ENCODE measurements around the gene SPATA6.
"Not testable (repeated sequence)": the region's sequence is repeated elsewhere in the genome, so short reads cannot be mapped to it uniquely, and the experiment has no call there.

The SPATA6 gene

DNA sequence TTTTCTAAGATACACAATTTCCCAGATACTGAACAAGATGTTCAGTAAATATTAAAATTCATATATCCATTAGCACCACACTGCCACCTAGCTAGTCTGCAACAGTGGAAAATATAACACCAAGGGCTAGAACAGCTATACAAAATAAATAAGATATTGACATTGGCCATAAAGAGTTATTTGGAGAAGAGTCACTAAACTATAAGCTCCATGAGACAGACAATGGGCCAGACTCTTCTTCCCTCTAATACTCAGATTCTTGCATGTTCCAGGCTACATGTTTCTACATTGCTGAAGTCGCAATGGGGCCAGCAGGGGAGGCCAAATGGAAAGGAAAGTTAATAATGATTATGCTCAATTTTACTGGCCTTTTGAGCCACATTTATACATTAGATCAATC is 21.5 kb downstream of the SPATA6 start:
- DNase-seq = no peak

DNA sequence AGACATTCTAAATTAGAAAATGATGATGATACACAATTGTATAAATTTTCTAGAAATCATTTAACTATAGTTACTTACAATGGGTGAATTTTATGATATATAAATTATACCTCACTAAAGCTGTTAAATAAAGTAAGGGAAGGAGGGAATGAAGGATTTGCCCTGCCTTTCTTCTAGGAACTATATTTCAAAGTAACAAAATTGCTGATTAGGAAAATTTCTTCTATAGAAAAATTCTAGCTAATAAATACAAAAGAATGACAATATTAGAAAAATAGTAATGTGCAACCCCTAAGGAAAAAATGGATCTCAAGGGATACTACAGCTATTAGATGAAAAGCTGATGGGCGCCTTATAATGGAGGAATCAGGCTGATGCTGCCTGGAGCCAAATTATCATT is 23.1 kb downstream of the SPATA6 start:
- DNase-seq = no peak

GRCh38 chr1:48444186-48444585 is 27.8 kb downstream of the SPATA6 start:
- not testable (repeated sequence) for DNase-seq

GRCh38 chr1:48442864-48443619 is 29.0 kb downstream of the SPATA6 start:
- no peak for DNase-seq

DNA sequence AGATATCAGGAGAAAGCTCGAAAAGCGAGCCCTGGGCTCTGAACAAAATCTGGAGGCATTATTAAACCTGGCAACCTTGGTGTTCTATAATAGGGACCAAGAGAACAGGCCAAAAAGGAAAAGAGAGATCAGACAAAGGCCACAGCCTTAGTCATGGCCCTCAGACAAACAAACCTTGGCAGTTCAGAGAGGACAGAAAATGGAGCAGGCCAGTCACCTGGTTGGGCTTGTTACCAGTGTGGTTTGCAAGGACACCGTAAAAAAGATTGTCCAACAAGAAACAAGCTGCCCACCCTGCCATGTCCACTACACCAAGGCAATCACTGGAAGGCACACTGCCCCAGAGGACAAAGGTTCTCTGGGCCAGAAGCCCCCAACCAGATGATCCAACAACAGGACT is 31.2 kb downstream of the SPATA6 start:
- DNase-seq = not testable (repeated sequence)

DNA sequence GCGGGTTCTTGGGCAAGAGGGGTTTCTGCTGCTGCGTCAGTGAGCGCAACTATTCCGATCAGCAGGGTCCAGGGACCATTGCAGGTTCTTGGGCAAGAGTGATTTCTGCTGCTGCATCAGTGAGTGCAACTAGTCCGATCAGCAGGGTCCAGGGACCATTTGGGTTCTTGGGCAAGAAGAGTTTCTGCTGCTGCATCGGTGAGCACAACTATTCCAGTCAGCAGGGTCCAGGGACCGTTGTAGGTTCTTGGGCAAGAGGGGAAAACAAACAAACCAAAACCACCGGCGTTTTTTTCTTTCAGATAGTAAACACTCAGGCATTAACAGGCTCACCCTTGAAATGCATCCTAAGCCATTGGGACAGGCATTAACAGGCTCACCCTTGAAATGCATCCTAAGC is 32.6 kb downstream of the SPATA6 start:
- no peak for DNase-seq

- not testable (repeated sequence) for DNase-seq
Observed at GRCh38 chr1:48437379-48437778, 34.6 kb downstream of the SPATA6 start.

GRCh38 chr1:48435312-48436002 is 36.5 kb downstream of the SPATA6 start:
- DNase-seq = not testable (repeated sequence)

GRCh38 chr1:48430832-48431231 is 41.2 kb downstream of the SPATA6 start:
- no peak for DNase-seq

GRCh38 chr1:48422009-48422408 is 50.0 kb downstream of the SPATA6 start:
- no peak for DNase-seq

- no peak for DNase-seq
Observed at GRCh38 chr1:48418742-48419141, 53.3 kb downstream of the SPATA6 start.

DNA sequence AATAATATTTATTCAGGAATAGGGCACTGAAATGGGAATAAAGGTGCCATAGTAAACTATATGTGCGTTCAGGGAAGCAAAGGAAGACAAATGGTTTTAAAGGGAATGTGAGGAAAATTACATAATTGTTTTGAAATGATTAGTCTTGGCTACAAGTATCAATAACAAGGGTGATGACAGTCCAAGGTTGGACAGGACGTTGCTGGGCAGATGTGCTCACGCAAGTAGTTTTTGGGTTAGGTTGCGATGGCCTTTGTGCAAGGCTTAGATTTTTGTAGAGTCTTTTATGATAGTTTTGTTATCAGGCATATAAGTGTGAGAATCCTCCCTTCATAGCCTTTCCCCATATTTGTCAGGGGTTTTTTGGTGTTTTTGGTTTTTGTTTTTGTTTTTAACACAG is 57.0 kb downstream of the SPATA6 start:
- DNase-seq = no peak

DNA sequence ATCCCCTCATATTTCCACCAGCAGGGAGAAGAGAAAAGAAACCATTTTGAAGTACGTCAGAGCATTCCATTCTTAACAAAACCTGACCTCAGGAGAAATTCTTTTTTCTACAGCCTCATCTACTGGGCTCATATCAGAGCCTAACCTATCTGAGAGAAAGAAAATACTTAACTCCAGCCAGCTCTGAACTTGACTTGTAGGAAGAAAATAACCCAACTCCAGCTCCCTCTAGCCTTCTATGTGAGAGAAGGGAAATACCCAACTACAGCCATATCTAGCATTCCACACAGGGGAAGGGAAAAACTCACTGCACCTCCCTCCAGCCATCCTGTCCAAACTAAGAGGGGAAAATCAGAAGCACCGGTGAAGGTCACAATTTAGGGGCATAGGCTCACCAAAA is 57.7 kb downstream of the SPATA6 start:
- no peak for DNase-seq

GRCh38 chr1:48405940-48406339 is 66.1 kb downstream of the SPATA6 start:
- no peak for DNase-seq

- DNase-seq = no peak
Observed at GRCh38 chr1:48405400-48405799, 66.6 kb downstream of the SPATA6 start.

DNA sequence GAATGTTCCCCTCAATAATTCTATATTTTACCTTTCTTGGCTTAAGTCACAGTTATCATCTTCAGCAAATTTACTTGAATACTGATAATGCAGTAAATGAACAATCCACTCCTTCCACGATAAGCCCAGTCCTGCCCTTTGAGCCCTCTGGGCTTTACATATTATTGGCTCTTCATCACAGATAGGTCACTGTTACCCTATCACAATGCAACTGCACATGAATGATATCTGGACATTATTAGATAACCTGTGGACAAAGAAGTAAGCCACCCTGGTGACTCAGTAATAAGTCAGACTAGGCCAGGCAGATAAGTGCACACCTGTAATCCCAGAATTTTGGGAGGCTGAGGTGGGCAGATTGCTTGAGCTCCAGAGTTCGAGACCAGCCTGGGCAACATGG is 69.4 kb downstream of the SPATA6 start:
- DNase-seq = no peak

GRCh38 chr1:48396208-48396607 is 75.8 kb downstream of the SPATA6 start:
- DNase-seq = no peak

DNA sequence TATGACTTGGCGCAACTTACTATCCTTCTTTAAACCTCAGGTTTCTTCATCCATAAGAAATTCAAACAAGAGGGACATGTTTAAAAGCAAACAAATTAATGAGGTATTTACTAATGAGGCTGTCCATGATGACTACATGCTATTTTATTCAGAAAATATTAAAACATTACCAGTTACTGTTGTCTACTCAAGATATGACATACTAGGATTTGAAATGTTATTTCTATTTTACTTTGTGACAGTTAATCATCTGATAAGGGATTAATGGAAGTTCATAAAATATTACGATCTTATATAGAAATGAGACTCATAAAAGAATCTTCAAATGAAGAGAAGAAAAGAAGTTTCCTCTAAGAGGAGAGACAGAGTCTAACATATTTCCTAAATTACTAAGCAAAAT is 80.1 kb downstream of the SPATA6 start:
- no peak for DNase-seq

DNA sequence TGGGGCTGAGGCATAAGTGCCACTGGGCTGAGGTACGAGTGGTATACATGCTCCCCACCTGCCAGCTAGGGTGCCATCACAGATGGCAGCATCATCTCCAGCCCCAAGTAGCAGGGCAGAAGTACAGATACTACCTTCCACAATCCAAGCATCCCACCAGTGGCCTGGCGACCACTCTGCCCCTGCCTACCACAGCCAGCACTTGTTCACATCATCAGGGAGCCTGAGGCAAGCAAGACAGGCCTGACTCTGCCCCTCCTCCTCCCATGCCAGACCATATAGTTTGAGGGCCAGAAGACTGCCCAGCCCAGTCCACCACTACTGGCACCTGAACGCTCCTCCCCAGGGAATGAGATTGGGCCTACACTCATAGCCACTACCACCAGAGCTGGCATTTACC is 84.6 kb downstream of the SPATA6 start:
- DNase-seq = no peak

DNA sequence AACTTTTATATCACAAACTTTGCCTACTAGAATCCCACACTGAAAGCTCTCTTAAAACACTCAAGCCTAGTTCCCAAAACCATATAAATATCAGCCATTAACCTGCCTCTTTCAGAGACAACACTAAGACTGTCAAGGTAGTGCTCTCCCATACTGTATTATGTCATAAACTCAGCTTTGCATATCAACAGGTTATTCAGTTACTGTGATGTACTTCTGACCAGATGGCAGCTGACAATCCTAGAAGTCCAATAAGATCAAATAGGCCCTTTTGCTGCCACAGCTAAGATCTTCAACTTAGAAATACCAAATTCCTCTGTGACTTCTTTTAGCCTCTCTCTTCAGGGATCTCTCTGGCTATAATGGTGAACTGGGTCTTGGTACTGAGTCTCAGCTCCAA is 97.2 kb downstream of the SPATA6 start:
- DNase-seq = no peak

GRCh38 chr1:48371598-48371997 is 100.4 kb downstream of the SPATA6 start:
- no peak for DNase-seq

- no peak for DNase-seq
Observed at GRCh38 chr1:48362901-48363300, 109.1 kb downstream of the SPATA6 start.

DNA sequence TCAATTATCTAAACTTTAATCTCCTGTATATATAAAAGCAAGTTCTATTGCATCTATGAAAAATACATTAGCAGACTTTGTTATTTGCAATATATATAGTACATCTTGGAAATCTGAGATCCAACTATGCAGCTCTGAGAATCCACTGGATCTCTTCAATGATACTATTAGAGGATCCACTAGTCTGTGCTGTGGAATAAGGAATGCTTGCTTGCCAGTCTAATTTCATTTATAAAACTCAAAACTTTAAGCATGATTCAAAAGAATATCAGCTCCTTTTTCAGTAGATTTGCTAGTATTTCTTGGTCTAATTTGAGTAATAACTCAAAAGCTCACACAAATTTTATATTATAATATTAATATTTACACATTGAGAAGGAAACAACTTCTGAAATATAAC is 115.1 kb downstream of the SPATA6 start:
- DNase-seq = no peak

- no peak for DNase-seq
Observed at GRCh38 chr1:48344373-48344772, 127.6 kb downstream of the SPATA6 start.

GRCh38 chr1:48341221-48341620 is 130.8 kb downstream of the SPATA6 start:
- DNase-seq = no peak

Measured in DMS153 (cell line).